Measurements from ENCODE around the gene PLCG1. TPM values are rescaled to one million over a fixed set of nuclear protein-coding genes. Genes with fewer than 3 reads are reported as not detected.

The PLCG1 gene
- total and polyA plus RNA-seq, 2 of the 8 experiments (the other 6 are each of a cell fraction or from before 2014, with no cell fraction given): 103 to 154 TPM

DNA sequence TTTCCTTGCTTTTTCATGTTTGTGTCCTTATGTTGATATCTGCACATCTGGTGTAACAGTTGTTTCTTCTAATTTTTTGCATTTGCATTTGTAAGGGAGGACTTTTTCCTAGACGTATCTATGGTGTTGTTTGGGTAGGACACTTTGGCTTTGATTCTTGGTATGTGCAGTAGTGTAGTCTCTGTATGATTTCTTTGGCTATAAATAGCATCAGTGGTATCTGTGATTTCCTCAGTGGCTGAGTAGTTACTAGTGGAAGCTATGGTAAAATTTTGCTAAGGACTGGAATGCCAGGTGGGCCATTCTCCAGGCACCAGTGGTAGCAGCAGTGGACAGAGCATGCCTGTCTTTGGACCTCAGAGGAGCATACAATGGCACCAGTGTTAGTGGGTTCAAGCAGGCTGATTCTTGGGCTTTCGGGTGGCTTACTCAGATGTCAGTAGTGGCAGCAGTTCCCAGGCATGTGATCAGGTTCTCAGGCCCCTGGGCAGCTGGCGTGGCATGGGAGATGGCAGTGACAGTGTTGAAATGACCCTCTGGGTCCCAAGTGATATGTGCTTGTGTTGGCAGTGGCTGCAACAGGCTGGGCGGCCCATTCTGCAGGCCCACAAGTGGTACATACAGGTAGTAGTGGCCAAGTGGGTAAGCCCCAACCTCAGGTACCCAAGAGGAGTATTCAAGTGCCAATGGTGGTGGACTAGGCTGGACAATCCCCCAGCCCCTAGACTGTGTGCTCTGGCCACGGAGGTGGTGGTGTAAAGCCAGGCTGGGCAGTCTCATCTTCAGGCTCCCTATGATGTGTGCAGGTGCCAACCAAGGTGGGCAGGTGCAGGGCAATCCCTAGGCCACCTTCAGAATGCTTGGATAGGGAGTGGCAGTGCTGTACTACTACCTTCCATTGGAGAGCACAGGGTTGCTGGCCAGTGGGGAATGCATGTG is 54.5 kb downstream of the PLCG1 start (continued):
- TF ChIP-seq TCF12 (IDR thresholded peaks at IDR 0.05; ENCODE audit: low read depth, low read length) (no peak), BCL11A (IDR thresholded peaks at IDR 0.05; ENCODE audit: low read depth in 2 of 2, low read length in 2 of 2) (no peak), RFX5 (IDR thresholded peaks at IDR 0.05; ENCODE audit: borderline replicate concordance, low read depth, low read length) (no peak), JUND (IDR thresholded peaks at IDR 0.05; ENCODE audit: low read length) (no peak), YY1 (IDR thresholded peaks at IDR 0.05; ENCODE audit: low read depth, low read length) (no peak), ZNF274 (IDR thresholded peaks at IDR 0.05; ENCODE audit: borderline replicate concordance, extremely low read depth, low read length) (no peak), SIN3A (conservative IDR thresholded peaks at IDR 0.05 in 1 of 2, IDR thresholded peaks at IDR 0.05 in 1 of 2; ENCODE audit: low read depth in 1 of 2, low read length in 2 of 2) (no peak), TBP (IDR thresholded peaks at IDR 0.05; ENCODE audit: low read depth, low read length) (no peak)
- TF ChIP-seq, protein P1, sequence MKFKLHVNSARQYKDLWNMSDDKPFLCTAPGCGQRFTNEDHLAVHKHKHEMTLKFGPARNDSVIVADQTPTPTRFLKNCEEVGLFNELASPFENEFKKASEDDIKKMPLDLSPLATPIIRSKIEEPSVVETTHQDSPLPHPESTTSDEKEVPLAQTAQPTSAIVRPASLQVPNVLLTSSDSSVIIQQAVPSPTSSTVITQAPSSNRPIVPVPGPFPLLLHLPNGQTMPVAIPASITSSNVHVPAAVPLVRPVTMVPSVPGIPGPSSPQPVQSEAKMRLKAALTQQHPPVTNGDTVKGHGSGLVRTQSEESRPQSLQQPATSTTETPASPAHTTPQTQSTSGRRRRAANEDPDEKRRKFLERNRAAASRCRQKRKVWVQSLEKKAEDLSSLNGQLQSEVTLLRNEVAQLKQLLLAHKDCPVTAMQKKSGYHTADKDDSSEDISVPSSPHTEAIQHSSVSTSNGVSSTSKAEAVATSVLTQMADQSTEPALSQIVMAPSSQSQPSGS (IDR thresholded peaks at IDR 0.05; ENCODE audit: low read length): no peak
